Fibroblast of skin of scalp (primary cell): ENCODE measurements around the gene ANKS1B. TPM values are rescaled to one million over a fixed set of nuclear protein-coding genes. Genes with fewer than 3 reads are reported as not detected.
"Not testable (repeated sequence)": the region's sequence is repeated elsewhere in the genome, so short reads cannot be mapped to it uniquely, and the experiment has no call there.

Source experiments
- DNase-seq: peaks from one replicate; pipeline ENCODE4 v3.0.0-alpha.2; 2013
- polyA plus RNA-seq, 2 experiments: library from polyadenylated mRNA; unstranded; fragments of 120-200 nt; gene quantifications; one replicate each; pipeline ENCODE4 v1.2.1, GENCODE V29; 2013; ENCODE audit not compliant: insufficient read length in 2 of 2

ANKS1B gene
- polyA plus RNA-seq (2013, experiment 1 of 2; ENCODE audit: insufficient read length): 0.41 TPM
- polyA plus RNA-seq (2013, experiment 2 of 2; ENCODE audit: insufficient read length): 0.64 TPM

- peak; percentile 15 for DNase-seq
Observed at GRCh38 chr12:99984271-99985128, at the start of gene ANKS1B. ANKS1B (minus strand) TSS chr12:99984936; CDS start chr12:99984237, 699 bp downstream.

GRCh38 chr12:100031836-100032235, 47.1 kb upstream of the ANKS1B start:
- no peak for DNase-seq

GRCh38 chr12:100027671-100028070, 42.9 kb upstream of the ANKS1B start:
- no peak for DNase-seq

- no peak for DNase-seq
Observed at GRCh38 chr12:100026241-100026640, 41.5 kb upstream of the ANKS1B start.

GRCh38 chr12:100024974-100025555, 40.3 kb upstream of the ANKS1B start:
- no peak for DNase-seq

GRCh38 chr12:100020370-100020769, 35.6 kb upstream of the ANKS1B start:
- no peak for DNase-seq

- no peak for DNase-seq
Observed at GRCh38 chr12:100017056-100017455, 32.3 kb upstream of the ANKS1B start.

- DNase-seq: not testable (repeated sequence)
Observed at GRCh38 chr12:100016304-100016703, 31.6 kb upstream of the ANKS1B start.

- not testable (repeated sequence) for DNase-seq
Observed at GRCh38 chr12:100005846-100006245, 21.1 kb upstream of the ANKS1B start.

- no peak for DNase-seq
Observed at GRCh38 chr12:99997806-99998205, 13.1 kb upstream of the ANKS1B start.

- DNase-seq: no peak
Observed at GRCh38 chr12:99996095-99996494, 11.4 kb upstream of the ANKS1B start.

- DNase-seq: no peak
Observed at GRCh38 chr12:99985631-99986030, 895 bp upstream of the ANKS1B start.

GRCh38 chr12:99985129-99985570, 414 bp upstream of the ANKS1B start:
- DNase-seq: no peak

- DNase-seq: no peak
Observed at GRCh38 chr12:99983456-99984258, 1.1 kb downstream of the ANKS1B start.

- DNase-seq: no peak
Observed at GRCh38 chr12:99981639-99982190, 3.0 kb downstream of the ANKS1B start.

GRCh38 chr12:99979471-99979870, 5.3 kb downstream of the ANKS1B start:
- no peak for DNase-seq

- no peak for DNase-seq
Observed at GRCh38 chr12:99978152-99978551, 6.6 kb downstream of the ANKS1B start.

GRCh38 chr12:99977550-99977949, 7.2 kb downstream of the ANKS1B start:
- DNase-seq: no peak

GRCh38 chr12:99976762-99977161, 8.0 kb downstream of the ANKS1B start:
- DNase-seq: no peak

- DNase-seq: no peak
Observed at GRCh38 chr12:99975321-99975720, 9.4 kb downstream of the ANKS1B start.

- DNase-seq: no peak
Observed at GRCh38 chr12:99974146-99974545, 10.6 kb downstream of the ANKS1B start.

GRCh38 chr12:99966429-99966828, 18.3 kb downstream of the ANKS1B start:
- DNase-seq: no peak

- DNase-seq: no peak
Observed at GRCh38 chr12:99960311-99960710, 24.4 kb downstream of the ANKS1B start.
